Stimulated activated CD8-positive, alpha-beta memory T cell treated with anti-CD3 and anti-CD28 coated beads, Interleukin-12 subunit alpha, Interleukin-12 subunit beta, amount 100 ng/mL, for 4 hours (primary cell): Measurements from ENCODE around the gene KRT5.
"Not testable (repeated sequence)": the region's sequence is repeated elsewhere in the genome, so short reads cannot be mapped to it uniquely, and the experiment has no call there.

ENCODE experiments used
- DNase-seq: peaks from one replicate; pipeline ENCODE4 v3.0.0-alpha.2; 2020; ENCODE audit warnings: low read depth

KRT5 gene

DNA sequence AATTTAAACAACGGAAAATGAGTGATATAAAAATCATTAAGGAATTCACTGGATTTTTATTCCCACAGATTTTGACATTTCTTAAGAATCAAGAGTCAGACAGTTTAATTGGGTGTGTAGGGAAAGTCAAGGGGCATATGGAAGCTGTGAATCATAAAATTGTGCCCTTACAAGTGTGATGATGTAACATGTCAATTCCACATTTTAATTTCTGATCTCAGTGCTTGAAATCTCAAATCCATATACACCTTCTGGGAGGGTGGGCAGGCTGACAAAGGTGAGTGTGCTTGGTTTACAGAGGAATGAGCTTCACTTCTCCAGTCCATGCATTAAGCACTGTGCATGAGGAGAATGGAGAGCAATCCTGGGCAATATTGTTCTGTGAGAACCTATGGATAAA, 26.1 kb downstream of the KRT5 start:
- no peak for DNase-seq

DNA sequence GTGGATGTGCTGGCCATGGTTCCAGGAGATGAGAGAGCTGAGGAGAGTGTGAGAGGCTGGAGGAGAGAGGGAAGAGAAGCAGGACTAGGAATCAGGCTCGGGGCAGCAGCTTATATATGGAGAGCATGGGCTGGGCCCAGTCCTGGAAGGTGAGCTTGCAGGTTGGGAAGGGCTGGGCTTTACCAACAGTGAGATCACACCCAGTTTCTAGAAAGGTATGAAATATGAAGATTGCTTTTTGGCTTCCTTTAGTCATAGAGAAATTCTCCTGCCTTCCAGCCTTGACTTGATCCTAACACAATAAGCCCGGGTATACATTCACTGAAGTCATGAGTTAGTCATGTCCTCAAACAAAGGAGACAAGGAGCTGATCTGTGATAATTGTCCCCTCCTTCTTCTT, 27.0 kb downstream of the KRT5 start, which contains the start of gene KRT6A:
Gene KRT6A, minus strand, starts transcription at position 86 of the 400 bp plus-strand sequence. Its CDS starts 69 bp downstream, at position 17.
- no peak for DNase-seq

DNA sequence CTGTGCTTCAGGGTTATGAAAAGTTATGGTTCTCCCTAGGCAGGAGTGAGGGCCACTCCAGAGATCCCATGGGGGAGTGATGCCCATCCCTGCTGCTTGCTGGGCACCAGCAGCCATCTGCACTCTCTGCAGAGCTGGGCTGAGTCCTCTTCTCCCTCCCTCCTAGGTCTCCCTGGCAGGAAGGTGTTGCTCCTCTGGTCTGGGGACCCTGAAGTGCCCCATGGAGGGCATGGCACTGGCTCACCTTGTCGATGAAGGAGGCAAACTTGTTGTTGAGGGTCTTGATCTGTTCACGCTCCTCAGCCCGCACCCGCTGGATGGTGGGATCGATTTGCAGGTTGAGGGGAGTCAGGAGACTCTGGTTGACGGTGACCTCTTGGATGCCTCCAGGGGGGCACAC, 27.8 kb downstream of the KRT5 start:
- not testable (repeated sequence) for DNase-seq

DNA sequence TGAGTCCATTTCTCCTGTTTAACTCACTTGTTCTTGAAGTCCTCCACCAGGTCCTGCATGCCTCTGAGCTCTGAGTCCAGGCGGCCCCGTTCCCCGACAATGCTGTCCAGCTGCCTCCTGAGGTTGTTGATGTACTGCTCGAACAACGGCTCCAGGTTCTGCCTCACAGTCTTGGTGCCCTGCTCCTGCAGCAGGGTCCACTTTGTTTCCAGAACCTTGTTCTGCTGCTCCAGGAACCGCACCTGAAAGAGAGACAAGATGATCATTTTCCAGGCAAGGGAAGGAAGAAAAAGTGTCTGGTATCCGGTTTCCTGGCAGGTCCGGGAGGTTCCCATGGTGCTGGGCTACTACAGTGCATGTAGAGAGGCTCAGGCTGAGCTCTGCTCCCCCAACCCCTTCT, 28.7 kb downstream of the KRT5 start:
- DNase-seq: not testable (repeated sequence)

DNA sequence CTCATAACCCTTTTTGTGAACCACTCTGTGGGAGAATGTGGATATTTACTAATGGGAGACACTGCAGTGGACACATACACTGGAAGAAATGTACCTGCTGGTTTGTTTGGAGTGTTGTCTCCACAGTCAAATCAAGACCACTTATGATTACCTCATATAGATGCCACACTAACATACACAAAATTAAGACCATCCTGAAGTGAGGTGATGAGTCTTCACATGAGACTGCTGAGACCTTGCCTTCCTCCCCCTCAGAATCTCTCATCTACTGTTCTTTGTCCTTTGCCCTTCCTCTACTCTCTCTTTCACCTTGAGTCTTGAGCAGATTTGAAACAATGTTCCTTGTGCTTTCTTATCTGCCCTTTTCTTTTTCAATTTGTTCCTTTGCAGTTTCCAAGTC, 31.5 kb downstream of the KRT5 start:
- DNase-seq: no peak

DNA sequence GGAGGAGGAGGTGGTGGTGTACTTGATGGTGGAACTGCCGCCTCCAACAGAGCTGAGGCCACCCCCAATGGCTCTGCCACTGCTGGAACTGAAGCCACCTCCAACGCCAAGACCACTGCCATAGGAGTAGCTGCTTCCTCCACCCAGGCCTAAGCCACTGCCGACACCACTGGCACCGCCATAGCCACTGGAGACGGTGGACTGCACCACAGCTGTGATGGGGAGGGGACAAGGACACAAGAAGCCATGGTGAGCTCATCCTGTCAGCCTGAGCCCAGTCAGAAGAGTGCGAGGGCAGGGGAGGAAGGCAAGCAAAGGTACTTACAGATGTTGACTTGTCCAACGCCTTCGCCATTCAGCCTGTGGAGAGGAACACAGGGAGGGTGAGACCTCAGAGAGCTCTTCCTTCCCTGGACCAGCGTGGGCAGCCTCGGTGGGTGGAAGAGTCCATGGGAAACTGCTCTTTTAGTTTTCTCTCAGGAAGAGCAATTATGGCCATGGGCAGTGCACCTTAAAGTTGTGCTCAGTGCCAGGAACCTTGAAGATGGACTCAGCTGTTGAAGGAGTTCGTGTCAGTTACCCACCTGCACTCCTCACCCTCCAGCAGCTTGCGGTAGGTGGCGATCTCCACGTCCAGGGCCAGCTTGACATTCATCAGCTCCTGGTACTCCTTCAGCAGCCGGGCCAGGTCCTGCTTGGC, 32.3 kb downstream of the KRT5 start:
- DNase-seq: not testable (repeated sequence)

DNA sequence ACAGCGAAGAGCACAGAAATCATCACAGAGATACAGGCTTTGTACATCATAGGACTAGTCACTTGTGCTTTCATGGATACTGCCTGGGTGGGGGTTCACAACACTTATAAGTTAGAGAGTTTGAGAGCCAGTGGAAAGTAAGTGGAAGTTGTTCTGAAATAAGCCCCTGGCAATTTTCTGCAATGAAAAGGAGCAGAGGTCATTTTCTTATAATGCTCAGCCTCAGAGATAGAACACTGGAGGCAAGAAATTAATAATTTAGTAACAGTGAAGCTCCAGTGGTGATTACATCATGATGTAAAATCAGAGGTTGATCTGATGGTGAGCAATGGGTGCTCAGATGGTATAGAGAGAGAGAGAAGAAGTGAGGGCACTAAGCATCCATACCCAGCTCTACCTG, 33.0 kb downstream of the KRT5 start:
- DNase-seq: no peak

DNA sequence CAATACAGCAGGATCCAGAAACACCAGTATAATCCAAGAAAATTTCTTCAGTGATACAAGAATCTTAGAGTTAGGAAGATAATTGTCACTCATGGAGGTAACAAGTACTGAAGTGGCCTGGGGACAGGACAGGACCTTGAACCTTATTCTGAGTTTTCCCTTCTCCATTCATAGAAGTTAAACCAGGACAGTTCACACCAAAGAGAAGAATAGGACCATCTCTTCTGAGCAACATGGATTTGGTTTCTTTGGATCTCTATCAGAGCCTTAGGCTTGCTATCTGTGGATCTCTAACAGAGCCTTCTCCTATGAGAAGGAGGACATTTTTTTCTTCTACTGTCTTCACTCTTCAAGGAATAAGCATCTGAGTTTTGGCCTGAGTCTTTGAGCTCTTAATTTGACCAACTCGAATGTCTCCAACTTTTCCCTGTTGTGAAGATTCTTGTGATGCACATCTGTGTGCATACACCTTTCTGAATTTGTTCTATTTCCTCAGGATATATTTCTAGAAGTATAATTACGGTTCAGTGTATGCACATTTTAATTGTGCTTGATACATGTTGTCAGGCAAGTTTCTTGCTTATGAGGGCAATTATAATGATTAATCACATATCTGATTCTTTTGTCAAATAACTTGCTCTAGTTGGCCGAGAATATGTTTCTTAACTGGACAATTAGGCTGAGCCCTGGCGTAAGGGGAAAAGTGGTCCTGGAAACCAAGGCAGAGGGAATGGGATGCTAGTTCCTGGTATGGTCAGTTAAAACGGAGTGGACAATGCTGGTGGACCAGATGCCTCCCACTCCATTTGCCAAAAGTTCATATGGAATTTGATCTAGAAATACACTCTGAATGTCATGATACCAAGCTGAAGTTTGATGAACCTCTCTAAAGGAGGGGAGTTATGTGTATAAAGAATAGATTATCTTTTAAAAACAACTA, 33.8 kb downstream of the KRT5 start:
- DNase-seq: no peak

DNA sequence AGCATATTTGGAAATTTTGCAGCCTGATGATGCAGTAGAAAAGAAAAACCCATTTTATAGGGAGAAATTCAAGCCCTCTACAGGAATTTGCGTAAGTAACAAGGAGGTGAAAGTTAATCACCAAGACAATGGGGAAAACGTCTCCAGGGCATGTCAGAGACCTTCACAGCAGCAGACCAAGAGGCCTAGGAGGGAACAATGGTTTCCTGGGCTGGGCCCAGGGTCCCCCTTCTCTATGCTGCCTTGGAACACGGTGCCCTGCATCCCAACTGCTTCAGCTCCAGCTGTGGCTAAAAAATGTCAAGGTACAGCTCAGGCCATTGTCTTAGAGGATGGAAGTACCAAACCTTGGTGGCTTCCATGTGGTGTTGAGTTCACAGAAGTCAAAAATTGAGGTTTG, 40.1 kb downstream of the KRT5 start:
- no peak for DNase-seq

DNA sequence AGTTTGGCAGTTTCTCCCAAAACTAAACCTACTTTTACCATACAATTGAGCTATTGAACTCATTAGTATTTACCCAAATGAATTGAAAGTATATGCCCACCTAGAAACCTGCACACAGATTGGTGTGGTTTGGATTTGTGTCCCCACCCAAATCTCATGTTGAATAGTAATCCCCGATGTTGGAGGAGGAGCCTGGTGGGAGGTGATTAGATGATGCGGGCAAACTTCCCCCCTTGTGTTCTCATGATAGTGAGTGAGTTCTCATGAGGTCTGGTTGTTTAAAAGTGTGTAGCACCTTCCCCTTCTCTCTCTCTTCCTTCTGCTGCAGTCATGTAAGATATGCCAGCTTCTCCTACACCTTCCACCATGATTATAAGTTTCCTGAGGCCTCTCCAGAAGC, 42.5 kb downstream of the KRT5 start:
- no peak for DNase-seq

DNA sequence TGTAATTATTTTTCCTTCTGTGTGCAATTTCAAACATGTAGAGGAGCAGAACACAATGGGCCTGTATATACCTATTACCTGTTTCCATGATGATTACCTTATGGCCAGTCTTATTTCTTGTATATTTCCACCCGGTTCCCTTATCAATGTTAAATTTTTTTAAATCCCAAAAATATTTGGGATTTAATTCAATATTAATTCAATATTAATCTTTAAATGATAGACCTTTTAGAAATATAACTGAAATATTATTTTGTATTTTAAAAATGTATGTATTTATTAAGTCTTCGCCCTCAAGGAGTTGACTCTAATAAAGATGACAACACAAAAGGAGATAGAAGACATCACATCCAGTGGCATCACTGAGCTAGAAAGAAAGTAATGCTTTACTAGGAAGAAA, 46.0 kb downstream of the KRT5 start:
- DNase-seq: no peak

DNA sequence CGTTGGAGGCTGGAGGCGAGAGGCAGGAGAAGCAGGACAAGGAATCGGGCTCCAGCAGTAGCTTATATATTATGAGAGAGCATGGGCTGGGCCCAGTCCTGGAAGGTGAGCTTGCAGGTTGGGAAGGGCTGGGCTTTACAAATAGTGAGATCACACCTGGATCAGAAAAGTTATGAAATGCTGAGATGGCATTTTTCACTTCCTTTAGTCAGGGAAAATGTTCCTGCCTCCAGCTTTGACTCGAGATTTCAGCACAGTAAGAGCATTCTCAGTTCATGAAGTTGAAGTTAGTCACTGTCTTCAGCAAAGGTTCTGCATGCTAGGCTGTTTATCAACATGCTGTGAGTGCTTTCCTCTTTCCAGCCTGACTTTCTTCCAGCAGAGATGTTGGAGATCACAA, 46.4 kb downstream of the KRT5 start, which contains the start of gene KRT6C:
Gene KRT6C, minus strand, starts transcription at position 38 of the 400 bp plus-strand sequence. CDS start 68 bp downstream, outside the sequence.
- DNase-seq: no peak

DNA sequence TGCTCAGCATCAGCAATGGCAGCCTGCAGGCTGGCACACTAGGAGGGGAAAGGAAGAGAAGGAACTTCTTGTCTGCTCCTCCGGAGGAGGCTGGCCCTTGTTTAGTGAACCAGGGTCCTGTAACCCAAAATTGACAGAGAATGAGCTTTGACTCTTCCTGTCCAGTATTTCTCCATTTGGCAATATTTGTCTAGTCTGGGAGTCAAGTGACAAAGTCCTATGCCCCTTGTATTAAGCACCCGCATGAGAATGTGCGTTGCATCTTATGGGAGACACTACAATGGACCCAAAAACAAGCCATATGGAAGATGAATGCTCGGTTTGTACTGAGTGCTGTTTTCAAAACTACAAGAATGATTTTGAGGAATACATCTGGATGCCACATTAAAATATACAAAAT, 50.3 kb downstream of the KRT5 start:
- DNase-seq: no peak

DNA sequence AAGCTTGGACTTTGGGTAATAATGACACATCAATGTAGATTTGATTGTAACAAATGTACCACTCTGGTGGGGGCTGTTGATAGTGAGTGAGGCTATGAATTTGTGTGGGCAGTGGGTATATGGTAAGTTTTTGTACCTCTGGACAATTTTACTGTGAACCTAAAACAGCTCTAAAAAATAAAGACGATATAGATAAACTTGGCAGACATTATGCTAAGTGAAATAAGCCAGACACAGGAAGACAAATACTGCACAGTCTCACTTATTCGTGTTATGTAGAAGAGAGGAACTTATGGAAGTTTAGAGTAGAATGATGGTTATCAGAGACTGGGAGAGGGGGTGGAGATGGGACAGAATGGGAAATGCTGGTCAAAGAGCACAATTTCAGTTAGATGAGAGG, 55.3 kb downstream of the KRT5 start:
- DNase-seq: no peak
